ENCODE data around the gene MLST8.

The MLST8 gene

DNA sequence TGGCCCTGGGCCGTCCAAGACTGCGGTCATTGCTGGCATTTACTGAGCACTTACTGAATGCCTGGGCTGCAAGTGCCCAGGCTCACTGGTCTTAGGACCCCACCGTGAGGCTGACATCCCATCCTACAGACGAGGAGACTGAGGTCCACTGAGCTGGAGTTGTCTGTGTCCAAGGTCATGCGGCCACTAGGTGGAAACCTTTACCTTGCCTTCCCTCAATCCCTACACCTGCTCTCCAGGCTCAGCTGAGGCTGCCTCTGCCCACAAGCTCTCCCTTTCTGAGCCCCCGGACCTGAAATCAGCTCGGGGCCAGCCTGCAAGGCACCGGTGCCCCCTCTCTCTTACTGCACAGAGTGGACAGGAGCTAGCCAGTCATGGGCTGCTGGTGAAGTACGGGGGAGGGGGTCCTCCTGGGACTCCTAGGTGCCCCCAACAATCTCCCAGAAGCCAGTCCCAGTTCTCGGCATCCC, 10.4 kb upstream of the MLST8 start:
- peak; percentile 22 for DNase-seq (ENCODE audit: low read depth, low spot score)
- TF ChIP-seq, protein P1, sequence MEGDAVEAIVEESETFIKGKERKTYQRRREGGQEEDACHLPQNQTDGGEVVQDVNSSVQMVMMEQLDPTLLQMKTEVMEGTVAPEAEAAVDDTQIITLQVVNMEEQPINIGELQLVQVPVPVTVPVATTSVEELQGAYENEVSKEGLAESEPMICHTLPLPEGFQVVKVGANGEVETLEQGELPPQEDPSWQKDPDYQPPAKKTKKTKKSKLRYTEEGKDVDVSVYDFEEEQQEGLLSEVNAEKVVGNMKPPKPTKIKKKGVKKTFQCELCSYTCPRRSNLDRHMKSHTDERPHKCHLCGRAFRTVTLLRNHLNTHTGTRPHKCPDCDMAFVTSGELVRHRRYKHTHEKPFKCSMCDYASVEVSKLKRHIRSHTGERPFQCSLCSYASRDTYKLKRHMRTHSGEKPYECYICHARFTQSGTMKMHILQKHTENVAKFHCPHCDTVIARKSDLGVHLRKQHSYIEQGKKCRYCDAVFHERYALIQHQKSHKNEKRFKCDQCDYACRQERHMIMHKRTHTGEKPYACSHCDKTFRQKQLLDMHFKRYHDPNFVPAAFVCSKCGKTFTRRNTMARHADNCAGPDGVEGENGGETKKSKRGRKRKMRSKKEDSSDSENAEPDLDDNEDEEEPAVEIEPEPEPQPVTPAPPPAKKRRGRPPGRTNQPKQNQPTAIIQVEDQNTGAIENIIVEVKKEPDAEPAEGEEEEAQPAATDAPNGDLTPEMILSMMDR (IDR thresholded peaks at IDR 0.05; ENCODE audit: low read depth, low read length), result peak; percentile 41
- in situ Hi-C loops (cut with HindIII; ENCODE audit: low sequenced_read_pairs), result no loop called here
- no peak overlapping the region for H3K4me3 ChIP-seq (ENCODE audit: low read depth, low read length)

- DNase-seq (ENCODE audit: low read depth, low spot score), result no peak
Observed at GRCh38 chr16:2195322-2196161, 9.7 kb upstream of the MLST8 start.

GRCh38 chr16:2196162-2196980, 8.9 kb upstream of the MLST8 start, which contains the start of gene CASKIN1:
Gene CASKIN1 (minus strand): TSS chr16:2196605. CDS start chr16:2196432, 173 bp downstream.
- no peak for DNase-seq (ENCODE audit: low read depth, low spot score)
- TF ChIP-seq, protein P1 (IDR thresholded peaks at IDR 0.05; ENCODE audit: low read depth, low read length), result no peak
- no peak within 1 kb of the TSS for H3K4me3 ChIP-seq (ENCODE audit: low read depth, low read length)
- in situ Hi-C loops (cut with HindIII; ENCODE audit: low sequenced_read_pairs), result no loop called here

More at GRCh38 chr16:2195322-2196161, 9.7 kb upstream of the MLST8 start:
- no peak overlapping the region for H3K4me3 ChIP-seq (ENCODE audit: low read depth, low read length)
- TF ChIP-seq, protein P1 (IDR thresholded peaks at IDR 0.05; ENCODE audit: low read depth, low read length), result no peak
- in situ Hi-C loops (cut with HindIII; ENCODE audit: low sequenced_read_pairs), result no loop called here

GRCh38 chr16:2196981-2197511, 8.2 kb upstream of the MLST8 start:
- no peak overlapping the region for H3K4me3 ChIP-seq (ENCODE audit: low read depth, low read length)
- in situ Hi-C loops (cut with HindIII; ENCODE audit: low sequenced_read_pairs), result no loop called here
- DNase-seq (ENCODE audit: low read depth, low spot score), result no peak
- TF ChIP-seq, protein P1 (IDR thresholded peaks at IDR 0.05; ENCODE audit: low read depth, low read length), result no peak

DNA sequence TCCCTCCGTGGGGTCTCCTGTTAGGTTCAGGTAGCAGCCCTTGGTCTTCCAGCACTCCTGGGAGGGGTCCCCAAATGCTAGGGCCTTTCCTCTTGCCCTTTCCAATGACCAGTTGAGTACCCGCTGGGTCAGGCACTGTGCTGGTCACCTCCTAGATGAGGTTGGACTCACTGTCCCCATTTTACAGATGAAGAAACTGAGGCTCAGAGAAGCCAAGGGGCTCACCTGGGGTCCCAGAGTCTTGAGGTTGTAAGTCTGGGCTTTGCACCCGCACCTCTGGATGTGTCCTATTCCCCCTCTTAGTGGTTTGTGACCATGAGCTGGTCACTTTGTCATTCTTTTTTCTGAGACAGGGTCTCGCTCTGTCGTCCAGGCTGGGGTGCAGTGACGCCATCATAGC, 7.5 kb upstream of the MLST8 start:
- no peak overlapping the region for H3K4me3 ChIP-seq (ENCODE audit: low read depth, low read length)
- in situ Hi-C loops (cut with HindIII; ENCODE audit: low sequenced_read_pairs), result no loop called here

GRCh38 chr16:2198283-2198682, 7.0 kb upstream of the MLST8 start:
- in situ Hi-C loops (cut with HindIII; ENCODE audit: low sequenced_read_pairs), result no loop called here
- no peak for DNase-seq (ENCODE audit: low read depth, low spot score)
- TF ChIP-seq, protein P1 (IDR thresholded peaks at IDR 0.05; ENCODE audit: low read depth, low read length), result no peak

More for the DNA sequence above, 7.5 kb upstream of the MLST8 start:
- TF ChIP-seq, protein P1 (IDR thresholded peaks at IDR 0.05; ENCODE audit: low read depth, low read length), result no peak
- no peak for DNase-seq (ENCODE audit: low read depth, low spot score)

More at GRCh38 chr16:2198283-2198682, 7.0 kb upstream of the MLST8 start:
- H3K4me3 ChIP-seq (ENCODE audit: low read depth, low read length), result no peak overlapping the region

Measured in astrocyte of the spinal cord (primary cell).